ENCODE measurements around the gene CFAP20DC. TPM values are rescaled to one million over a fixed set of nuclear protein-coding genes. Genes with fewer than 3 reads are reported as not detected.

The CFAP20DC gene
- total RNA-seq, 1 experiment from 2014 or later = 1.1 TPM

- H3K4me1 Mint-ChIP-seq (ENCODE audit: insufficient read depth, unreplicated experiment) = no peaks in the 10 kb centered on the region
- no peak overlapping the region for H3K27ac Mint-ChIP-seq (ENCODE audit: low read depth, unreplicated experiment)
- no peak for DNase-seq (ENCODE audit: unreplicated experiment)
- TF ChIP-seq CTCF (IDR thresholded peaks at IDR 0.05; ENCODE audit: unreplicated experiment) = no peak
- ChIA-PET CTCF (no interaction called here), POLR2A (no interaction called here)
- intact Hi-C loops (cut with micrococcal nuclease) = no loop called here
- H3K9me3 Mint-ChIP-seq (ENCODE audit: unreplicated experiment) = no peaks in the 10 kb centered on the region
- no peaks in the 10 kb centered on the region for H3K27me3 Mint-ChIP-seq (ENCODE audit: insufficient read depth, unreplicated experiment)
- no peaks in the 10 kb centered on the region for H3K36me3 Mint-ChIP-seq (ENCODE audit: insufficient read depth, unreplicated experiment)
- no TSS peak for BruUV-seq (replicated peaks)
- H3K4me3 Mint-ChIP-seq (ENCODE audit: unreplicated experiment) = no peak overlapping the region
These were observed 248.9 kb downstream of the CFAP20DC start for GRCh38 chr3:58800940-58801339.

DNA sequence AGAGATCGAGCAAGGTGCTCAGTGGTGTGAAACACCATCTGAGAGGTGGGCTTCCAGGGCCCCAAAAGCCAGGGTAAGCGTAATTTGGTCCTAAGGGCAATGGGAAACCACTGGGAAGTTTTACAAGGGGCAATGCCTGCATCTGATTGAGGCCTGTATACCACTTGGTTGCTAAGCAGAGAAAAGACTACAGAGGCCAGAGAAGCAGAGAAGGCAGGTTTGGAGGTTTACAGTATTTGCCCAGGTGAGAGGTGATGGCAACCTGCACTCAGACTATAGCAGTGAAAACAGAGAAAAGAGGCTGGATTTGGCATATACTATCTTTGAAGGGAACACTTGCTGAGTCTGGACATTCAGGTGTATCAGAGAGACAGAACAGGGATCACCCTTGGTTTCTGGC lies 249.8 kb downstream of the CFAP20DC start:
- BruUV-seq (replicated peaks) = no TSS peak
- intact Hi-C loops (cut with micrococcal nuclease) = no loop called here
- H3K4me1 Mint-ChIP-seq (ENCODE audit: insufficient read depth, unreplicated experiment) = no peaks in the 10 kb centered on the region
- ChIA-PET CTCF (no interaction called here), POLR2A (no interaction called here)
- no peak overlapping the region for H3K27ac Mint-ChIP-seq (ENCODE audit: low read depth, unreplicated experiment)
- no peaks in the 10 kb centered on the region for H3K27me3 Mint-ChIP-seq (ENCODE audit: insufficient read depth, unreplicated experiment)
- H3K9me3 Mint-ChIP-seq (ENCODE audit: unreplicated experiment) = no peaks in the 10 kb centered on the region
- H3K4me3 Mint-ChIP-seq (ENCODE audit: unreplicated experiment) = no peak overlapping the region
- H3K36me3 Mint-ChIP-seq (ENCODE audit: insufficient read depth, unreplicated experiment) = no peaks in the 10 kb centered on the region
- no peak for DNase-seq (ENCODE audit: unreplicated experiment)
- TF ChIP-seq CTCF (IDR thresholded peaks at IDR 0.05; ENCODE audit: unreplicated experiment) = no peak

DNA sequence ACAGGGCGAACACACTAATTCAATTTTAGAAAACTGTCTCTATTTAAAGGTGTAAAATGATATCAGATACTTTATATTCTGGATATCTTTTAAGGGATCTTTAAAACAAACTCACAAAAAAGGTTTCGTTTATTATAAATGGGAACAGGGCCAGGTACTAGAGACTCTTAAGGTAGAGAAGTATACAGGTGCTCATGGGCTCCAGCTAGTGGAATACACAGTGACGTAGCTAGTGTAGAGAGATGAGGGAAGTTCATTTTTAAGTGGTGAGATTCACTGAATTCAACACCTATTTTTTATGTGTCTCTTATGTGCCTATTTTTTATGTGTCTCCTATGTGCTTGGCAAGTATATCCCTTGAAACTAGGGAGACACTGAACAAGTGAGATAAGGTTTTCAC lies 250.6 kb downstream of the CFAP20DC start:
- DNase-seq (ENCODE audit: unreplicated experiment) = no peak

GRCh38 chr3:58798312-58798711 lies 251.5 kb downstream of the CFAP20DC start:
- no peak for TF ChIP-seq CTCF (IDR thresholded peaks at IDR 0.05; ENCODE audit: unreplicated experiment)

More for the DNA sequence above, 250.6 kb downstream of the CFAP20DC start:
- H3K4me1 Mint-ChIP-seq (ENCODE audit: insufficient read depth, unreplicated experiment) = no peaks in the 10 kb centered on the region
- H3K9me3 Mint-ChIP-seq (ENCODE audit: unreplicated experiment) = no peaks in the 10 kb centered on the region
- H3K36me3 Mint-ChIP-seq (ENCODE audit: insufficient read depth, unreplicated experiment) = no peaks in the 10 kb centered on the region
- TF ChIP-seq CTCF (IDR thresholded peaks at IDR 0.05; ENCODE audit: unreplicated experiment) = no peak
- no TSS peak for BruUV-seq (replicated peaks)
- no peak overlapping the region for H3K27ac Mint-ChIP-seq (ENCODE audit: low read depth, unreplicated experiment)
- intact Hi-C loops (cut with micrococcal nuclease) = no loop called here
- CTCF ChIA-PET = no interaction called here
- H3K27me3 Mint-ChIP-seq (ENCODE audit: insufficient read depth, unreplicated experiment) = no peaks in the 10 kb centered on the region
- POLR2A ChIA-PET = no interaction called here
- H3K4me3 Mint-ChIP-seq (ENCODE audit: unreplicated experiment) = no peak overlapping the region

More at GRCh38 chr3:58798312-58798711, 251.5 kb downstream of the CFAP20DC start:
- H3K4me3 Mint-ChIP-seq (ENCODE audit: unreplicated experiment) = no peak overlapping the region
- ChIA-PET POLR2A (no interaction called here), CTCF (interaction anchor here (1.0 kb wide), 1 partner anchor 26 kb away, joined by 3 read pairs; no protein-coding TSS in a partner anchor)
- DNase-seq (ENCODE audit: unreplicated experiment) = no peak
- no peaks in the 10 kb centered on the region for H3K27me3 Mint-ChIP-seq (ENCODE audit: insufficient read depth, unreplicated experiment)
- no peak overlapping the region for H3K27ac Mint-ChIP-seq (ENCODE audit: low read depth, unreplicated experiment)
- no TSS peak for BruUV-seq (replicated peaks)
- intact Hi-C loops (cut with micrococcal nuclease) = no loop called here
- H3K36me3 Mint-ChIP-seq (ENCODE audit: insufficient read depth, unreplicated experiment) = no peaks in the 10 kb centered on the region
- H3K9me3 Mint-ChIP-seq (ENCODE audit: unreplicated experiment) = no peaks in the 10 kb centered on the region
- H3K4me1 Mint-ChIP-seq (ENCODE audit: insufficient read depth, unreplicated experiment) = no peaks in the 10 kb centered on the region

Data from MCF 10A (cell line).